ENCODE data around the gene ZNF254. TPM values are rescaled to one million over a fixed set of nuclear protein-coding genes. Genes with fewer than 3 reads are reported as not detected.
"Not testable (repeated sequence)": the region's sequence is repeated elsewhere in the genome, so short reads cannot be mapped to it uniquely, and the experiment has no call there.

The ZNF254 gene
- total RNA-seq, 1 donor from 2014 or later = 17.1 TPM

DNA sequence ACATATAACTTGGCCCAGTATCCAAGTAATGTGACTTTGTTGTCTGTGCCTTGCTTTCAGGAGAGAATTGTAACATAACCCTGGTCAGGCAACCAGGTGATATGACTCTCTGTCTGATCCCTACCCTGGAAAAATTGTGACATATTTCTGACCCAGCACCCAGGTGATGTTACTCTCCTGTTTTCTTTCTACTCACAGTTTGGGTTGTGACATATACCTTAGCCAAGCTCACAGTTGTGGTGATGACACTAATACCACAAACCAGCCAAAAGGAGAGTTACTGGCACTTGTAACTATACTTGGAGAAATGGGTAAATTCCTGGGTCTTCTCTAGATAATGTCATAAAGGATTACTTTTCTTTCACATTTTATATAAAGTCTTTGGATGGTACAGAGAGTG, 14.3 kb upstream of the ZNF254 start:
- Histone ChIP-seq H3K9me3 (no peaks in the 10 kb centered on the region), H3K27me3 (no peaks in the 10 kb centered on the region), H3K36me3 (peaks cover 29% of the 10 kb centered on the region), H3K4me1 (no peaks in the 10 kb centered on the region), H3K4me3 (no peak overlapping the region), H3K27ac (no peak overlapping the region)
- intact Hi-C loops (cut with DNase I) = no loop called here
- TF ChIP-seq, protein P1, sequence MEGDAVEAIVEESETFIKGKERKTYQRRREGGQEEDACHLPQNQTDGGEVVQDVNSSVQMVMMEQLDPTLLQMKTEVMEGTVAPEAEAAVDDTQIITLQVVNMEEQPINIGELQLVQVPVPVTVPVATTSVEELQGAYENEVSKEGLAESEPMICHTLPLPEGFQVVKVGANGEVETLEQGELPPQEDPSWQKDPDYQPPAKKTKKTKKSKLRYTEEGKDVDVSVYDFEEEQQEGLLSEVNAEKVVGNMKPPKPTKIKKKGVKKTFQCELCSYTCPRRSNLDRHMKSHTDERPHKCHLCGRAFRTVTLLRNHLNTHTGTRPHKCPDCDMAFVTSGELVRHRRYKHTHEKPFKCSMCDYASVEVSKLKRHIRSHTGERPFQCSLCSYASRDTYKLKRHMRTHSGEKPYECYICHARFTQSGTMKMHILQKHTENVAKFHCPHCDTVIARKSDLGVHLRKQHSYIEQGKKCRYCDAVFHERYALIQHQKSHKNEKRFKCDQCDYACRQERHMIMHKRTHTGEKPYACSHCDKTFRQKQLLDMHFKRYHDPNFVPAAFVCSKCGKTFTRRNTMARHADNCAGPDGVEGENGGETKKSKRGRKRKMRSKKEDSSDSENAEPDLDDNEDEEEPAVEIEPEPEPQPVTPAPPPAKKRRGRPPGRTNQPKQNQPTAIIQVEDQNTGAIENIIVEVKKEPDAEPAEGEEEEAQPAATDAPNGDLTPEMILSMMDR (IDR thresholded peaks at IDR 0.05) = no peak
- no peak for ATAC-seq
- DNase-seq = no peak

DNA sequence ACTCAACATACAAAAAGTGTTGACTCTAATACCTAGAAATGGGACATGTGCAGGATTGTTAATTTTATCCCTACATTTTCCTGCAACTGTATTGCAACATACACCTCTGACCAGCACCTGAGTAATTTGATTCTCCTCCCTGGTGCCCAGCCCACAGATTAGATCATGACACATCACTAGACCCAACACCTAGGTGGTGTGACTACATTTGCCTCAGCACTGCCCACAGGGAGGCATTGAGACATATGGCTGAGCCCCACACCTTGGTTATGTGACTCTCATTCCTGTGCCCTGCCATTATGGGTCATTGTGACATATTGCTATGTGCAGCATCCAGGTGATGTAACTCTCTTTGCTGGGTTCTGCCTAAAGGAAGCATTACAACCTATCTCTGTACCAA, 13.2 kb upstream of the ZNF254 start:
- Histone ChIP-seq H3K36me3 (peaks cover 19% of the 10 kb centered on the region), H3K4me3 (no peak overlapping the region), H3K4me1 (no peaks in the 10 kb centered on the region), H3K9me3 (no peaks in the 10 kb centered on the region), H3K27me3 (no peaks in the 10 kb centered on the region), H3K27ac (no peak overlapping the region)
- TF ChIP-seq, protein P1 (IDR thresholded peaks at IDR 0.05) = no peak
- intact Hi-C loops (cut with DNase I) = no loop called here
- peak; percentile 36 for ATAC-seq
- DNase-seq = no peak

DNA sequence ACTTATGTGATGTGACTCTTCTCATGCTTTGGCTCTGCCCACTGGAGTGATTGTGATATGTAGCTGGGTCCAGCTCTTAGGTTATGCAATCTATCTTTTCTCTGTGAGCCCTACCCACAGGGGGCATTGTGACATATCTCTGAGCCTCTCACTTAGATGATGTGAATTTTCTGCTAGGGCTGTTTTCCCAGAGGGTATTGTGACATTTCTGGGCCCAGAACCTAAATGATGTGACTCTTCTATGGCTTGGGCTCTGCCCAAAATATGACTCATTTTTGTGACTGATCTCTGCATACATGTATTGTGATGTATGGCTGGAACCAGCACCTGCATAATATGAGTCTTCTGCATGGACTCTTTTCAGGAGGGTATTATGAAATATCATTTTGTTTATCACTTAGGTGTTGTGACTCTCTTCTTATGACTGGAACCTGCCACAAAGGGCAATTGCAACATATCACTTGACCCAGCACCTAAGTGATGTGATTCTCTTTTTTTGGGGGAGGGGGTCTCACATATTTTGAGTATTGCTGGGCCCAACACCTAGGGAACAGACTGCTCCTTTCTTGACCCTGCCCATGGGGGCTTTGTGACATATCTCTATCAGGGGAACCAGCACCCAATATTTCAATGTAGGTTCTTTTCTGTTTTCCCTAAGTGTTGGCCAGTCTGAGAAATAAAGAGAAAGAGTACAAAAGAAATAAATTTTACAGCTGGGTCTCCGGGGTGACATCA, 12.1 kb upstream of the ZNF254 start:
- Histone ChIP-seq H3K27ac (no peak overlapping the region), H3K36me3 (peaks cover 17% of the 10 kb centered on the region), H3K4me3 (no peak overlapping the region), H3K9me3 (no peaks in the 10 kb centered on the region), H3K4me1 (no peaks in the 10 kb centered on the region), H3K27me3 (no peaks in the 10 kb centered on the region)
- DNase-seq = no peak
- intact Hi-C loops (cut with DNase I) = no loop called here
- peak; percentile 18 for ATAC-seq
- TF ChIP-seq, protein P1 (IDR thresholded peaks at IDR 0.05) = no peak

DNA sequence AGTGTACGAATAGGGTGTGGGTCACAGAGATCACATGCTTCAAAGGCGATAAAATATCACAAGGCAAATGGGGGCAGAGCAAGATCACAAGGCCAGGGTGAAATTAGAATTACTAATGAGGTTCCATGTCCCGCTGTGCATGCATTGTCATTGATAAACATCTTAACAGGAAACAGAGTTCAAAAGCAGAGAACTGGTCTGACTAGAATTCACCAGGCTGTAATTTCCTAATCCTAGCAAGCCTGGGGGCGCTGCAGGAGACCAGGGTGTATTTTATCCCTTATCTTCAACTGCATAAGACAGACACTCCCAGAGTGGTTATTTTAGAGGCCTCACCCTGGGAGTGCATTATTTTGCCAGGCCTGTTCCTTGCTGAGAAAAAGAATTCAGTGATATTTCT, 11.5 kb upstream of the ZNF254 start:
- H3K9me3 ChIP-seq; H3K4me1 ChIP-seq; H3K27ac ChIP-seq; ATAC-seq; DNase-seq; H3K27me3 ChIP-seq; intact Hi-C loops (cut with DNase I); H3K4me3 ChIP-seq: not testable (repeated sequence)
- H3K36me3 ChIP-seq = peaks cover 17% of the 10 kb centered on the region

DNA sequence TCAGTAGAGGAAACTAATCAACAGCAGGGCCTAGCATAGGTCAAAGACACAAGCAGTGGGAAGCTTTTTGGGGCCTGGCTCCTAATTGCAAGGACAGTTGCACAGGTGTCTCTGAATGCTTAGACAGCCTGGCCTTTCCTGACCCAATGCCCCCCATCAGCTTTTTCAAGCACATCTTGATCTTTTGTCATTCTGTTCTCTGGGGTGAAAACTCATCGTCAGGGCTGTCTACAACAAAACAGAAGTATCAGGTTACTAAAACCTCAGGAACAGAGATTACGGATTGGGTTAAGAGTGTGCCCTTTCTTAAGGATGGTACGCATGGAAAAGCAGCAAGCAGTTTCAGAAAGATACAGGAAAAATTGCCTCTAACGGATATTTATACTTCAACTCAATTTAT, 8.3 kb upstream of the ZNF254 start:
- Histone ChIP-seq H3K36me3 (peaks cover 2% of the 10 kb centered on the region), H3K4me3 (no peak overlapping the region), H3K9me3 (no peaks in the 10 kb centered on the region), H3K4me1 (no peaks in the 10 kb centered on the region), H3K27ac (no peak overlapping the region), H3K27me3 (no peaks in the 10 kb centered on the region)
- DNase-seq = no peak
- ATAC-seq = no peak
- intact Hi-C loops (cut with DNase I) = no loop called here
- TF ChIP-seq, protein P1 (IDR thresholded peaks at IDR 0.05) = no peak

DNA sequence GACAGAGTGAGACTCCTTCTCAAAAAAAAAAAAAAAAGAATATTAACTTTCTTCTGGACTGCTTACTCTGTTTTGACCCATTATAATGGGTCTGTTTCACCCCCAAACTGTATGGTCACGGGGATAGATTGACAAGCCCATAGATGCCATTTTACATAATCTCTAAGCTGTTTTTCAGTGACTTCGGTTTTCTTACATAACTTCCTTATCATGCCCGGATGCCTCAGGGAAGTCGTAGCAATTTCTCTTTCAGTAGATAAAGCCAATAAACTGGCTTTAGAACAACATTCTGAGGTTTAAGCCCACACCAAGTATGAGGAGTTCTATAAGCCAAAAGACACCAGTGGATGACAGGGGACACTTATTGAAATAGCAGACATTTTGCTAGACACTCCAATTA, 5.9 kb upstream of the ZNF254 start:
- intact Hi-C loops (cut with DNase I) = no loop called here
- ATAC-seq = no peak
- TF ChIP-seq, protein P1 (IDR thresholded peaks at IDR 0.05) = no peak
- Histone ChIP-seq H3K9me3 (no peaks in the 10 kb centered on the region), H3K4me1 (no peaks in the 10 kb centered on the region), H3K36me3 (no peaks in the 10 kb centered on the region), H3K4me3 (no peak overlapping the region), H3K27ac (no peak overlapping the region), H3K27me3 (no peaks in the 10 kb centered on the region)
- DNase-seq = no peak

Data from upper lobe of right lung (tissue), 1 donor.